HG02763 (cell line): ENCODE results near the gene POMT1.

ENCODE experiments used
- ATAC-seq: cut with Tn5 transposase; IDR thresholded peaks from one replicate; pipeline ENCODE4 v1.9.1; 2021; ENCODE audit warnings: mild to moderate bottlenecking, moderate library complexity; ENCODE audit not compliant: unreplicated experiment

The POMT1 gene

GRCh38 chr9:131523451-131524435, 21.0 kb downstream of the POMT1 start:
- ATAC-seq: no peak

- ATAC-seq: no peak
Observed at GRCh38 chr9:131524665-131525315, 22.1 kb downstream of the POMT1 start.

- ATAC-seq: no peak
Observed at GRCh38 chr9:131525643-131526565, 23.2 kb downstream of the POMT1 start.

- no peak for ATAC-seq
Observed at GRCh38 chr9:131528186-131528585, 25.5 kb downstream of the POMT1 start.

- ATAC-seq: no peak
Observed at GRCh38 chr9:131528886-131529505, 26.3 kb downstream of the POMT1 start.

- no peak for ATAC-seq
Observed at GRCh38 chr9:131529597-131530545, 27.2 kb downstream of the POMT1 start.

- no peak for ATAC-seq
Observed at GRCh38 chr9:131530546-131530919, 27.8 kb downstream of the POMT1 start.

- peak; percentile 83 for ATAC-seq
Observed at GRCh38 chr9:131530920-131531832, 28.5 kb downstream of the POMT1 start, which contains the start of gene UCK1. Gene UCK1, minus strand, starts transcription at chr9:131531263. Its CDS starts 89 bp downstream, at chr9:131531174.

- no peak for ATAC-seq
Observed at GRCh38 chr9:131534721-131535237, 32.1 kb downstream of the POMT1 start.

- no peak for ATAC-seq
Observed at GRCh38 chr9:131537946-131538345, 35.2 kb downstream of the POMT1 start.

- no peak for ATAC-seq
Observed at GRCh38 chr9:131539223-131539923, 36.7 kb downstream of the POMT1 start.

GRCh38 chr9:131543141-131543540, 40.4 kb downstream of the POMT1 start:
- ATAC-seq: no peak

- no peak for ATAC-seq
Observed at GRCh38 chr9:131545003-131545785, 42.5 kb downstream of the POMT1 start, which contains the start of gene PRRT1B. Gene PRRT1B, plus strand, starts transcription at chr9:131545523. Its CDS starts 93 bp downstream, at chr9:131545616.

GRCh38 chr9:131545786-131546335, 43.1 kb downstream of the POMT1 start:
- no peak for ATAC-seq

- ATAC-seq: no peak
Observed at GRCh38 chr9:131546336-131547084, 43.8 kb downstream of the POMT1 start.
